NCI-H82 (cell line): ENCODE measurements around the gene DHRS9.
"Not testable (repeated sequence)": the region's sequence is repeated elsewhere in the genome, so short reads cannot be mapped to it uniquely, and the experiment has no call there.

ENCODE experiments used
- DNase-seq: peaks from one replicate; lab custom pipeline; 2025; lab: John Stamatoyannopoulos, UW

Gene DHRS9

DNA sequence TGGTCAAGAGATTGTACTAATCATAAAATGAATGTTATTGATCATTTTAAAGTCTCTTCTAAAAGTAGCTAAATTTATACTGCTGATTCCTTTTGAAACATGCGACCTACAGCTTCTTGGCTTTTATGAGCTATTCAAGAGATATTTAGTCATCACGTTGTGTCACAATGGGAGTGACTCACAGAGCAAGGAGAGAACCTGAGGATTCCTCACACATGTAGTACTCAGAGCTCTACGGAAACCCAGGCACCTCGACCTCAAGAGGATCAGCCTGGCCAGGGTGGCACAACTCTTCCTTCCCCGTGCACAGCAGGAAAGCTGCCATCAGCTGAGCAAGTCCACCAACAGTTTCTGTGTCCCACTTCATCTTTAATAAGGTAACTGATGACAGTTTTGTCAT is at the start of gene DHRS9:
TSS of gene DHRS9 (plus strand) at position 223 of the 400 bp plus-strand sequence. CDS start 12,019 bp downstream, outside the sequence.
- no peak for DNase-seq

DNA sequence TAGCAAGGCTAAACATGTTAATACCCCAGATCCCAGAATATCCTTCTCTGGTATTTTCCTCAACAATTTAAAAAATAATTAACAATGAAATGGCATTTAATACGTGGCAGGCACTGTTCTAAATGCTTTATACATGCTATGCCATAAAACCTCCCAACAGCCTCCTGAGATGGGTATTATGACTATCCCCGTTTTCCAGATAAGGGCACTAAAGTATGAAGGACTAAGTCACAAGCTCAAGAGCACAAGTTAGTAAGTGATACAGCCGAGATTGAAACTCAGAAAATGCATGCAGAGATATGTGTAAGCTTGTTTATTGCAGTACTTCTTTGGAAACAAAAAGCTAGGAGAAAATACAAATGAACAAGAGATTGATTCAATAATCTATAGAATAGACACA is 46.2 kb upstream of the DHRS9 start:
- DNase-seq = no peak

- DNase-seq = no peak
Observed at GRCh38 chr2:169026056-169026455, 43.3 kb upstream of the DHRS9 start.

DNA sequence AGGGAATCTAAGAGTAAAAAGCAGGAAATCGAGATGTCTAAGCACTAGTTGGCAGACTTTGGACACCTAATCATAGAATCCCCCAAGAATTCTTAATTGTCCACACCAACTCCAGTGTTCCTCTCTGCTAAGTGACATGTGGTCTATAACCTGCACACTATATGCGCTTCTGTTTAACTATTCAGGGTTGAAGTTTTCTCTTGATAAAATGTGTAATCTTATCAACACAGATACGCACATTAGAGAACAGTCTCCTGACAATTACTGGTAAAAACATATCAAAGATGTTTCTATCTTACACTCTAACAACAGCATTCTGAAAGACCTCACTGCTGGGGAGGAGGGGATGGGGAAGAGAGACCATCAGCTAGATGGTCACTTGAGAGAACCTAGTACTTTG is 42.1 kb upstream of the DHRS9 start:
- no peak for DNase-seq

GRCh38 chr2:169029341-169029740 is 40.0 kb upstream of the DHRS9 start:
- no peak for DNase-seq

- no peak for DNase-seq
Observed at GRCh38 chr2:169031202-169031601, 38.2 kb upstream of the DHRS9 start, which contains the start of gene ABCB11. TSS of gene ABCB11 (minus strand) at chr2:169031324. CDS start at chr2:169018125, 13,199 bp downstream.

- DNase-seq = no peak
Observed at GRCh38 chr2:169034256-169034655, 35.1 kb upstream of the DHRS9 start.

DNA sequence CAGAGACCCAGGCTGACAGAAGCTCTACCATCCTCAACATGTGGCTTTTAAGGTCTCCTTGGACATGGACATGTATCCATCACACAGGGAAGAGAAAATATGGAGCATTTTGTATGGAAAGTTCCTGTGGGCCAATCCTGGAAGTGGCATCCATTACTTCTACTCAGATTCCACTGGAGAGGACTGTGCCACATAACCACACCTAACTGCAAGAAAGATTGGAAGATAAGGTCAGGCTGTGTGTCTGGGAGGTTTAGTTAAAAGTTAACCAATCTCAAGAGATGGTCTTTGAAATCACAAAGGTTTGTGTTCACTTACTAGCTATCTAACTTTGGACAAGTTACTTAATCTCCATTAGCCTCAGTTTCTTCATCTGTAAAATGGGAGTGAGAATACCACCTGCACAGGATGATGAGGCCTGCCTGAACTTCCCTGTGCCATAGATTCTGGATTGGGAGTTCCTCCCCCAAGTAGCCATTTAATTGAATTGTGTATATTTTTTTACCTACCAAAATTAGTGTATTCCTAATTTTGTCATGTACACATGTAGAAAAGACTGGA is 34.3 kb upstream of the DHRS9 start:
- DNase-seq = no peak

DNA sequence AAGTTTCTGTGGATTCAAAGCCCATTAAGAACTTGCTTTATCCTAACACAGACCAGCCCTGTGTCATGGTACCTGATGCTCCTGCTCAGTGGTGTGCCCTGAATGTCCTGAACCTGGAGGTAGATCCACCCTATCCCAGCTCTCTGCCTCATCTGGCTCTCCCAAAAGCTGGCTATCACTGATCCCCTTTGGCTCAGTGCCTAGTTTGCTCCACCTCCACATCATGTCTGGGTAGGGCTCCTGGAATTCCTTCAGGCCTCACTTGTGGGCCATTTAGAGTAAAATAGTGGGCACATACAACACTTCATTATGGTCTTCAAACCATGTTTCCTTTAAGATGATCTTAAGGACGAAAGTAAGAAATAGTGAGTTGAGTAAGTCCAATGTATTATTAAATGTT is 33.5 kb upstream of the DHRS9 start:
- peak; percentile 7 for DNase-seq

DNA sequence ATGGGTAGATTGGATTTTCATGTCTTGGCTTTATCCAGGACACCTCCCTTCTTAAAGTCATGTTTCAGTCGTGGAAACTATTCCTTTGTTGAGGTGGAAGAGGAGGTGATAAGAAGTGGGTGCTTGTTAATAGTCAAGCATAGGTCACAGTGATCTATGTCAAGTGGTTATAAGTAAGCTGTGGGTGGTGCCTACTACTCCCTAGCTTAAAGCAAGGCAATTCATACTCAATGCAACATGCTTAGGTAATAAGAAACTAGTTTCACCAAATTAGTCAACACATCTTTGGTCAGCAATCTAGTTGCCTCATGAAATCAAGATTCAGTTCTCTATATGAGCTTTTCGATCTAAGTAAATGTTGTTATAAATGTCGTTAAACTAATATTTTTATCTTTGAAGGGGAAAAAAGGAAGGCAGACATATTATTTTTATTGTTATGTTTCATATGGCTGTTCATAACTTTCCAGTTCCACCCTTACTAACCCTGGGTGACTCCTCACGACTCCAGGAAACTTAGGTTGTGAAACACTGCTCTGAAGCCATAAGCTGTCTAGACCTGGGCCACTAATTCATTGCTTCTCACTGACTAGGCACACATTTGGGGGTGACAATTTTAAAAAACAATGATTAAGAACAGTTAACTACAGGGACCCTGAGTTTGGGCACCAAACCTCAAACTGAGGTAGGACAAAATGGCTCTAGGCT is 32.5 kb upstream of the DHRS9 start:
- DNase-seq = no peak

GRCh38 chr2:169038338-169038757 is 31.0 kb upstream of the DHRS9 start:
- DNase-seq = no peak

DNA sequence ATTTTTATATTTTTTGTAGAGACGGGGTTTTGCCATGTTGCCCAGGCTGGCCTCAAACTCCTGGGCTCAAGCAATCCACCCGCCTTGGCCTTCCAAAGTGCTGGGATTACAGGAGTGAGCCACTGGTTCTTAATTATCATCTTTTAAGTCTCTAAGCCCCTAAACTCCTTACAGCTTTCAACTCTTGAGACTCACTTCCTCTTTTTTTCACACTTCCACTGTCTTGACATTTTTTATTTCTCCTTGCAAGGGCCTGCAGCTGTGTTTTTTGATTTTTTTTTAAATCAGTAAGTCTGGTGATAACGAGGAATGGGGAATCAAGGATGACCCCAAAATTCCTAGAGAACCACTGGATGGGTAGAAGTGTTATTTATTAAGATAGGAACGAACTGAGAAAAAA is 29.7 kb upstream of the DHRS9 start:
- peak; percentile 12 for DNase-seq

- no peak for DNase-seq
Observed at GRCh38 chr2:169041594-169041993, 27.8 kb upstream of the DHRS9 start.

- no peak for DNase-seq
Observed at GRCh38 chr2:169042856-169043255, 26.5 kb upstream of the DHRS9 start.

GRCh38 chr2:169046440-169047151 is 22.8 kb upstream of the DHRS9 start:
- DNase-seq = no peak

GRCh38 chr2:169047256-169048250 is 21.8 kb upstream of the DHRS9 start:
- DNase-seq = no peak

GRCh38 chr2:169049142-169049541 is 20.2 kb upstream of the DHRS9 start:
- DNase-seq = no peak

DNA sequence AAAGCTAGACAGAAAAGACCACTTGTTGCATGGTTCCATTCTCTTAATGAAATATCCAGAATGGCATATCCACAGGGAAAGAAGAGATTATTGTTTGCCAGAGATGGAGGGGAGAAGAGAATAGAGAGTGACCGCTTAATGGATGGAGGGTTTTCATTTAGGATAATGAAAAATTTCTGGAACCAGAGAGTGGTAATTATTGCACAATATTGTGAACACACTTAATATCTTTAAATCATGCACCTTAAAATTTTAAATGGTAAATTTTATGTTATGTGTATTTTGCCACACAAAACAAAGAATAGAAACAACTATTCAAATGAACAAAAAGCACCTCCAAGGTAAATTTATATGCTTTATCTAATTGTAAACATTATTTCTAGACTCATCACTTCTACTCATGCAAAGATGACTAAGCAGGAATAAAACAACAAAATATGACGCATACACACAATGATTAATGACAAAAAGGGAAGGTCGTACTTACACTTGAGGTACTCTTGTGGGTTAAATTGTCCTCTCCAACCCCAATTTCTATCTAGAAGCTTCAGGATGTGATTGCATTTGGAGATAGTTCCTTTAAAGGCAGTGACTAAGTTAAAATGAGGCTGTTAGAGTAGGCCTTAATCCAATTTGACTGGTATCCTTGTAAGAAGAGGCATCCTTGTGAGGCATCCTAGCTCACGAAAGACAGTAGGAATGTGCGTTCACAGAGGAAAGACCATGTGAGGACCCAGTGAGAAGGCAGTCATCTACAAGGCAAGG is 18.7 kb upstream of the DHRS9 start:
- DNase-seq = peak; percentile 21

DNA sequence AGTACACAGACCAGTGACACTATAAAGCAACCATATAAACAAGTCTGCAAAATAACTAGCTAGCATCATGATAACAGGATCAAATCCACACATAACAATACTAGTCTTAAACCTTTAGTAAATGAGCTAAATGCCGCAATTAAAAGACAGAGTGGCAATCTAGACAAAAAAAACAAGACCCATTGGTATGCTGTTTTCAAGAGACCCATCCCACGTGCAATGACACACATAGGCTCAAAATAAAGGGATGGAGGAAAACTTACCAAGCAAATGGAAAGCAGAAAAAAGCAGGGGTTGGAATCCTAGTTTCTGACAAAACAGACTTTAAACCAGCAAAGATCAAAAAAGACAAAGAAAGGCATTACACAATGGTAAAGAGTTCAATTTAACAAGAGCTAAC is 14.8 kb upstream of the DHRS9 start:
- DNase-seq = not testable (repeated sequence)

GRCh38 chr2:169064199-169064598 is 5.2 kb upstream of the DHRS9 start:
- not testable (repeated sequence) for DNase-seq

DNA sequence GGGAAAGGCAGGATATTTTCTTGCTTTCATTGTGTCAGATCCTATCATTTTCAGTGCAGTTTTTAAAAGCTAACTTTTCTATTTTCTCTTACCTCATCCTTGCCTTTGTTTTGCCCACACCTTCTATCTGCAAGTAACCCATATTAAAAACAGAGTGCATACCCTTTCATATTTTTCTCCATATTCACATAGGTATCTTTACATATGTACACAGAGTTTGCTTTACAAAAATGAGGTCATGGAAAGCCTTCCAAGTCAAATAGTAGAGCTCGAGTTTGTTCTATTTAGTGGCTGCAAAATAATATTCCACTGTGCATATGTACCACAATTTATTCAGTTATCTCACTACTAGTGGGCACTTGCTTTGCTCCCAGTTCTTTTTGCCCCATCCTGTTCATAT is 3.9 kb upstream of the DHRS9 start:
- no peak for DNase-seq
